Erythroblast (primary cell): ENCODE data around the gene KIF27.

Experiments
- GATA1 ChIP-seq: IDR thresholded peaks from 2 replicates; pipeline ENCODE4 v1.6.1; 2011; ENCODE audit warnings: low read depth, mild to moderate bottlenecking, control low read depth, low read length, moderate library complexity
- POLR2A ChIP-seq: IDR thresholded peaks from 2 replicates; pipeline ENCODE4 v1.6.1; 2011; ENCODE audit warnings: mild to moderate bottlenecking, low read length

DNA sequence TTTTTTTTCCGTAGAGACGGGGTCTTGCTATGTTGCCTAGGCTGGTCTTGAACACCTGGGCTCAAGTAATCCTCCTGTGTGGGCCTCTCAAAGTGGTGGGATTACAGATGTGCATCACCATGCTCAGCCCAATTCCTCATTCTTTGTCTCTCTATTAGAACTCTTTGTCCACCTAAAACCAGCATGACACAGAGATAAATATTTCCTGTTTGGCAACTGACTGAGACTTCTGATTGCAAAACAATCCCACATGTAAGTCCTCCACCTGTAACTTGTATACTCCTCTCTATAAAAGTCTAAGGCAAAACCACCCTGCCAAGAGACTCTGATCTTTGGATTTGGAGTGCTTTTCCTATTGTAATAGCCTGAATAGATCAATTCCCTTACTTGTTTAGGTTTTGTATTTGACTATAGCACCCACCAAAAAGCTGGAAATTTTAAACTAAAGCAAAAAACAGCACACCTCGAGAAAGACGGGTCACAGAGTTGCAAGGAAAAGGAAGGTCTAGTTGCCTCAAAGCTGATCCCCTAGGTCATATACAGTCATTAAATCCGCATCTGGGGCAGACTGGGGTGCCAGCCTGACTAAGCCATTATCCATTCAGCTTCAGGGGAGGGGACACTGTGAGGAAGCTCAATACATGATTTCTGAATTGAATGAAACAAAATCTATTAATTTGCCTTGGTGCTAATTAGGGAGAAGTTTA, 13.5 kb upstream of the KIF27 start:
- no peak for TF ChIP-seq POLR2A
- no peak for TF ChIP-seq GATA1
